Fibroblast of peridontal ligament (primary cell): ENCODE data around the gene GRK7.
"Not testable (repeated sequence)": the region's sequence is repeated elsewhere in the genome, so short reads cannot be mapped to it uniquely, and the experiment has no call there.

Source experiments
- DNase-seq: peaks from one replicate; pipeline ENCODE4 v3.0.0-alpha.2; 2010; ENCODE audit errors: extremely low read depth

GRK7 gene

GRCh38 chr3:141762552-141762951 is 656 bp upstream of the GRK7 start:
- DNase-seq = not testable (repeated sequence)

- DNase-seq = no peak
Measured at GRCh38 chr3:141764045-141764444, 837 bp downstream of the GRK7 start.

- DNase-seq = no peak
Measured at GRCh38 chr3:141764465-141764864, 1.3 kb downstream of the GRK7 start.

GRCh38 chr3:141764986-141765385 is 1.8 kb downstream of the GRK7 start:
- no peak for DNase-seq

GRCh38 chr3:141767066-141767465 is 3.9 kb downstream of the GRK7 start:
- DNase-seq = no peak

GRCh38 chr3:141769221-141769894 is 6.2 kb downstream of the GRK7 start:
- no peak for DNase-seq

GRCh38 chr3:141773676-141774075 is 10.5 kb downstream of the GRK7 start:
- no peak for DNase-seq

- no peak for DNase-seq
Measured at GRCh38 chr3:141776376-141776775, 13.2 kb downstream of the GRK7 start.

- no peak for DNase-seq
Measured at GRCh38 chr3:141776885-141777284, 13.7 kb downstream of the GRK7 start.

- no peak for DNase-seq
Measured at GRCh38 chr3:141777957-141778813, 15.0 kb downstream of the GRK7 start.

- no peak for DNase-seq
Measured at GRCh38 chr3:141779667-141780066, 16.5 kb downstream of the GRK7 start.

GRCh38 chr3:141782386-141782932 is 19.3 kb downstream of the GRK7 start:
- DNase-seq = no peak

GRCh38 chr3:141783632-141784031 is 20.4 kb downstream of the GRK7 start:
- no peak for DNase-seq

- DNase-seq = no peak
Measured at GRCh38 chr3:141784096-141784495, 20.9 kb downstream of the GRK7 start.

- DNase-seq = no peak
Measured at GRCh38 chr3:141784531-141784930, 21.3 kb downstream of the GRK7 start.

- no peak for DNase-seq
Measured at GRCh38 chr3:141788149-141788548, 24.9 kb downstream of the GRK7 start.

GRCh38 chr3:141788750-141789149 is 25.5 kb downstream of the GRK7 start:
- not testable (repeated sequence) for DNase-seq

GRCh38 chr3:141789281-141789680 is 26.1 kb downstream of the GRK7 start:
- DNase-seq = no peak

- DNase-seq = no peak
Measured at GRCh38 chr3:141790171-141790570, 27.0 kb downstream of the GRK7 start.

GRCh38 chr3:141792495-141792894 is 29.3 kb downstream of the GRK7 start:
- no peak for DNase-seq

- DNase-seq = no peak
Measured at GRCh38 chr3:141793476-141794260, 30.5 kb downstream of the GRK7 start.

- DNase-seq = no peak
Measured at GRCh38 chr3:141795276-141795675, 32.1 kb downstream of the GRK7 start.
